ENCODE results near the gene OXNAD1. TPM values are rescaled to one million over a fixed set of nuclear protein-coding genes. Genes with fewer than 3 reads are reported as not detected.

OXNAD1 gene
- total RNA-seq, 2 experiments from 2014 or later, result 18.1 to 18.7 TPM

DNA sequence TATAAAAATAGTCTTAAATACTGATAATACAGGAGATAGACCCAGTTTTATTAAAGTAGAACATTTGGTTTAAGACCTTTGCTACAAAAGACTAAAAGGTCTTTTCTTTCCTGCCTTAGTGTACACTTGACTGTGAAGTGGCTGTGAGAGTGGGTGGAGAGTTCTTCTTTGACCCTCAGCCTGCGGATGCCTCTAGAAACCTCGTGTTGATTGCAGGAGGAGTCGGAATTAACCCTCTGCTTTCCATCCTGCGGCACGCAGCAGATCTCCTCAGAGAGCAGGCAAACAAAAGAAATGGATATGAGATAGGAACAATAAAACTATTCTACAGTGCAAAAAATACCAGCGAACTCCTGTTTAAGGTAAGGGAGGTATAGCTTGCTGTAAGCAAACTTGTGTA lies 36.5 kb downstream of the OXNAD1 start:
- CTCF ChIA-PET (ENCODE audit: unreplicated experiment), result no interaction called here
- TF ChIP-seq, protein P1, sequence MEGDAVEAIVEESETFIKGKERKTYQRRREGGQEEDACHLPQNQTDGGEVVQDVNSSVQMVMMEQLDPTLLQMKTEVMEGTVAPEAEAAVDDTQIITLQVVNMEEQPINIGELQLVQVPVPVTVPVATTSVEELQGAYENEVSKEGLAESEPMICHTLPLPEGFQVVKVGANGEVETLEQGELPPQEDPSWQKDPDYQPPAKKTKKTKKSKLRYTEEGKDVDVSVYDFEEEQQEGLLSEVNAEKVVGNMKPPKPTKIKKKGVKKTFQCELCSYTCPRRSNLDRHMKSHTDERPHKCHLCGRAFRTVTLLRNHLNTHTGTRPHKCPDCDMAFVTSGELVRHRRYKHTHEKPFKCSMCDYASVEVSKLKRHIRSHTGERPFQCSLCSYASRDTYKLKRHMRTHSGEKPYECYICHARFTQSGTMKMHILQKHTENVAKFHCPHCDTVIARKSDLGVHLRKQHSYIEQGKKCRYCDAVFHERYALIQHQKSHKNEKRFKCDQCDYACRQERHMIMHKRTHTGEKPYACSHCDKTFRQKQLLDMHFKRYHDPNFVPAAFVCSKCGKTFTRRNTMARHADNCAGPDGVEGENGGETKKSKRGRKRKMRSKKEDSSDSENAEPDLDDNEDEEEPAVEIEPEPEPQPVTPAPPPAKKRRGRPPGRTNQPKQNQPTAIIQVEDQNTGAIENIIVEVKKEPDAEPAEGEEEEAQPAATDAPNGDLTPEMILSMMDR (conservative IDR thresholded peaks at IDR 0.05; ENCODE audit: low read length), result no peak
- no peak for TF ChIP-seq EZH2phosphoT487 (IDR thresholded peaks at IDR 0.05; ENCODE audit: borderline replicate concordance, low read depth, low read length)
- H3K27ac ChIP-seq (ENCODE audit: low read depth, low read length, poor library complexity, severe bottlenecking), result no peak overlapping the region
- DNase-seq (ENCODE audit: low spot score), result no peak
- no peak overlapping the region for H2AFZ ChIP-seq (ENCODE audit: low read length)
- no peak overlapping the region for H3K4me2 ChIP-seq (ENCODE audit: low read length)
- BruUV-seq (replicated peaks), result no TSS peak
- H3K4me1 ChIP-seq (ENCODE audit: insufficient read depth, low read length, poor library complexity, severe bottlenecking), result peaks cover 10% of the 10 kb centered on the region
- no peaks in the 10 kb centered on the region for H4K20me1 ChIP-seq (ENCODE audit: insufficient read depth, low read length)
- POLR2A ChIA-PET, result interaction anchor here (0.6 kb wide), 1 partner anchor 82 kb away, joined by 5 read pairs; no protein-coding TSS in a partner anchor
- H3K36me3 ChIP-seq (ENCODE audit: insufficient read depth, low read length), result peaks cover 99% of the 10 kb centered on the region
- H3K4me3 ChIP-seq (ENCODE audit: low read depth, low read length, poor library complexity, severe bottlenecking), result no peak overlapping the region
- H3K79me2 ChIP-seq (ENCODE audit: insufficient read depth, low read depth, low read length), result no peaks in the 10 kb centered on the region
- intact Hi-C loops (cut with micrococcal nuclease; ENCODE audit: unreplicated experiment), result no loop called here
- no peaks in the 10 kb centered on the region for H3K9me2 ChIP-seq (ENCODE audit: insufficient read depth, low read length)
- H3K9me3 ChIP-seq (ENCODE audit: low read length), result peaks cover 11% of the 10 kb centered on the region

DNA sequence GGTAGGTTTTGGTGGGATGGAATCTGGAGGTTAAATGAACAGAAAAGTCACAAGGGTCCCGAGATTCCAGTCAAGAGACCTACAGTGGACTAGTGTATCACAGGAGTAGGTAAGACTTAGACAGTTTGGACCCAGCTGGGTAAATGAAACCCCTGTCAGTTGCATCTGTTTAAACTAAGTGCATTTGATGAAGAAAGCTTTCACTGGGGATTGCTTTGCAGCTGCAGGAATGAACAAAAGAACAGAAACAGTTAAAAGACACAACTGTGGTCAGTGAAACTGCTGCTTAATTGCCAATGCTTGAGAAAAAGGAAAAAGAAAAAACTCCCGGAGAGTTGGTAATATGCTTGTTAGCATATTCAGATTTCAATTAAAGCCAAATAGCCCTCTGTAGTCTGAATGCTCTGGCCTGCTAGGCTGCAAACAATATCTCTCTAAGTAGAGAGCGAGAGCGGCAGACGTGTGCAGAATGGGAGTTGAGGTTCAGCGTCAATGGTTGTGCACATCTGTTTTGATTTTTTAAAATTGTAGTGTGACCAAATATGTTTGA lies 37.1 kb downstream of the OXNAD1 start:
- Histone ChIP-seq H3K36me3 (ENCODE audit: insufficient read depth, low read length) (peaks cover 99% of the 10 kb centered on the region), H3K4me2 (ENCODE audit: low read length) (no peak overlapping the region), H2AFZ (ENCODE audit: low read length) (no peak overlapping the region), H3K9me2 (ENCODE audit: insufficient read depth, low read length) (no peaks in the 10 kb centered on the region), H3K4me3 (ENCODE audit: low read depth, low read length, poor library complexity, severe bottlenecking) (no peak overlapping the region), H4K20me1 (ENCODE audit: insufficient read depth, low read length) (no peaks in the 10 kb centered on the region), H3K4me1 (ENCODE audit: insufficient read depth, low read length, poor library complexity, severe bottlenecking) (peaks cover 10% of the 10 kb centered on the region), H3K27ac (ENCODE audit: low read depth, low read length, poor library complexity, severe bottlenecking) (no peak overlapping the region), H3K79me2 (ENCODE audit: insufficient read depth, low read depth, low read length) (no peaks in the 10 kb centered on the region), H3K9me3 (ENCODE audit: low read length) (peaks cover 5% of the 10 kb centered on the region)
- POLR2A ChIA-PET, result interaction anchor here (0.6 kb wide), 1 partner anchor 83 kb away, joined by 5 read pairs; no protein-coding TSS in a partner anchor
- no peak for DNase-seq (ENCODE audit: low spot score)
- CTCF ChIA-PET (ENCODE audit: unreplicated experiment), result no interaction called here
- no peak for TF ChIP-seq EZH2phosphoT487 (IDR thresholded peaks at IDR 0.05; ENCODE audit: borderline replicate concordance, low read depth, low read length)
- TF ChIP-seq, protein P1 (conservative IDR thresholded peaks at IDR 0.05; ENCODE audit: low read length), result no peak
- intact Hi-C loops (cut with micrococcal nuclease; ENCODE audit: unreplicated experiment), result no loop called here
- no TSS peak for BruUV-seq (replicated peaks)

- TF ChIP-seq EZH2phosphoT487 (IDR thresholded peaks at IDR 0.05; ENCODE audit: borderline replicate concordance, low read depth, low read length), result no peak
- TF ChIP-seq, protein P1 (conservative IDR thresholded peaks at IDR 0.05; ENCODE audit: low read length), result no peak
- Histone ChIP-seq H2AFZ (ENCODE audit: low read length) (no peak overlapping the region), H3K9me2 (ENCODE audit: insufficient read depth, low read length) (no peaks in the 10 kb centered on the region), H4K20me1 (ENCODE audit: insufficient read depth, low read length) (no peaks in the 10 kb centered on the region), H3K9me3 (ENCODE audit: low read length) (no peaks in the 10 kb centered on the region), H3K4me3 (ENCODE audit: low read depth, low read length, poor library complexity, severe bottlenecking) (no peak overlapping the region), H3K36me3 (ENCODE audit: insufficient read depth, low read length) (peaks cover 97% of the 10 kb centered on the region), H3K4me1 (ENCODE audit: insufficient read depth, low read length, poor library complexity, severe bottlenecking) (peaks cover 10% of the 10 kb centered on the region), H3K27ac (ENCODE audit: low read depth, low read length, poor library complexity, severe bottlenecking) (no peak overlapping the region), H3K79me2 (ENCODE audit: insufficient read depth, low read depth, low read length) (no peaks in the 10 kb centered on the region), H3K4me2 (ENCODE audit: low read length) (no peak overlapping the region)
- intact Hi-C loops (cut with micrococcal nuclease; ENCODE audit: unreplicated experiment), result no loop called here
- POLR2A ChIA-PET, result interaction anchor here (1.3 kb wide), 1 partner anchor 34 kb away, joined by 4 read pairs; no protein-coding TSS in a partner anchor
- CTCF ChIA-PET (ENCODE audit: unreplicated experiment), result no interaction called here
- BruUV-seq (replicated peaks), result no TSS peak
- no peak for DNase-seq (ENCODE audit: low spot score)
These were observed 38.1 kb downstream of the OXNAD1 start for GRCh38 chr3:16303037-16303575.

Data from OCI-LY7 (cell line).